SK-N-SH treated with all-trans-retinoic acid at 6 μM for 48 hours (cell line): ENCODE measurements around the gene GBP1.

ENCODE experiments used
- ARNTL ChIP-seq: fragments of 450-650 bp; formaldehyde crosslinking; IDR thresholded peaks from 2 replicates; pipeline ENCODE4 v1.5.0; 2020; ENCODE audit warnings: low read depth, mild to moderate bottlenecking, moderate library complexity, borderline replicate concordance
- BACH2 ChIP-seq: fragments of 250-450 bp; sonication (Bioruptor Pico); IDR thresholded peaks from 2 replicates; pipeline ENCODE4 v1.9.0; 2021; ENCODE audit warnings: mild to moderate bottlenecking, borderline replicate concordance
- CSDC2 ChIP-seq: fragments of 250-450 bp; sonication (Bioruptor Pico); IDR thresholded peaks from 2 replicates; pipeline ENCODE4 v1.5.0; 2020; ENCODE audit warnings: mild to moderate bottlenecking, moderate library complexity
- OSR1 ChIP-seq: fragments of 250-450 bp; sonication (Bioruptor Pico); IDR thresholded peaks from 2 replicates; pipeline ENCODE4 v1.8.0; 2022; ENCODE audit warnings: moderate library complexity, mild to moderate bottlenecking, inconsistent platforms
- PATZ1 ChIP-seq: fragments of 250-450 bp; sonication (Bioruptor Pico); IDR thresholded peaks from 2 replicates; pipeline ENCODE4 v1.8.0; 2020; ENCODE audit warnings: mild to moderate bottlenecking, moderate library complexity, borderline replicate concordance
- RARB ChIP-seq: fragments of 250-450 bp; sonication (Bioruptor Pico); IDR thresholded peaks from 2 replicates; pipeline ENCODE4 v1.8.0; 2021; ENCODE audit warnings: mild to moderate bottlenecking, moderate library complexity
- SNAI2 ChIP-seq: fragments of 250-450 bp; sonication (Bioruptor Pico); IDR thresholded peaks from 2 replicates; pipeline ENCODE4 v1.5.0; 2020; ENCODE audit warnings: mild to moderate bottlenecking, moderate library complexity
- TCF4 ChIP-seq: fragments of 250-450 bp; sonication (Bioruptor Pico); IDR thresholded peaks from 2 replicates; pipeline ENCODE4 v1.8.0; 2021; ENCODE audit warnings: mild to moderate bottlenecking, moderate library complexity, borderline replicate concordance
- TOX ChIP-seq: fragments of 250-450 bp; sonication (Bioruptor Pico); IDR thresholded peaks from 2 replicates; pipeline ENCODE4 v1.8.0; 2021; ENCODE audit warnings: mild to moderate bottlenecking, moderate library complexity, borderline replicate concordance
- ZFP3 ChIP-seq: fragments of 250-450 bp; sonication (Bioruptor Pico); IDR thresholded peaks from 2 replicates; pipeline ENCODE4 v1.5.0; 2020; ENCODE audit warnings: mild to moderate bottlenecking, moderate library complexity
- ZFP30 ChIP-seq: fragments of 450-650 bp; formaldehyde crosslinking; IDR thresholded peaks from 2 replicates; pipeline ENCODE4 v1.5.0; 2022; ENCODE audit warnings: mild to moderate bottlenecking, moderate library complexity
- ZNF70 ChIP-seq: fragments of 450-650 bp; formaldehyde crosslinking; IDR thresholded peaks from 2 replicates; pipeline ENCODE4 v1.5.0; 2020; ENCODE audit warnings: mild to moderate bottlenecking, moderate library complexity
- ZNF8 ChIP-seq: fragments of 450-650 bp; formaldehyde crosslinking; IDR thresholded peaks from 2 replicates; pipeline ENCODE4 v1.5.0; 2020; ENCODE audit warnings: mild to moderate bottlenecking, moderate library complexity
- TF ChIP-seq, protein P1 (sequence below): fragments of 250-450 bp; sonication (Bioruptor Pico); IDR thresholded peaks from 2 replicates; pipeline ENCODE4 v1.5.0; 2020; ENCODE audit warnings: mild to moderate bottlenecking, moderate library complexity

DNA sequence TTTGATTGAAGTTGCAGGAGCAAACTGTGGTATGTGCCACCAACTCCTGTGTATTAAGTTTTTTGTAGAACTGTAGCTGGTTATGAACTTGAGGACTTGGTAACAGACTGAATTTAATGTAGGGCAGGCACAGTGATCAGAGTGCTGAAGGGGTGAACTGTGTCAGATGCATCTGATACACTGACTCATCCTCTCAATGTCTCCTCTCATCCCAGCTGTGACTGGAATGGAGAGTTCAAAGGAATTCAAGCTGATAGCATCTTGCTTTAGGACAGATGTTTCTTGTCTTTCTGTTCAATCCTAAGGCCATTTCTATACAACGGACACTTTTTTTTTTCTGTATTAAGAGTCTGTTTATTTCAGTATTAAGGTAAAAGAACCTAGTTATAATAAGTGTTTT is 25.0 kb upstream of the GBP1 start:
- TF ChIP-seq ZFP3 (CRISPR knock-in tag): no peak
- TF ChIP-seq ARNTL: no peak
- TF ChIP-seq, protein P1, sequence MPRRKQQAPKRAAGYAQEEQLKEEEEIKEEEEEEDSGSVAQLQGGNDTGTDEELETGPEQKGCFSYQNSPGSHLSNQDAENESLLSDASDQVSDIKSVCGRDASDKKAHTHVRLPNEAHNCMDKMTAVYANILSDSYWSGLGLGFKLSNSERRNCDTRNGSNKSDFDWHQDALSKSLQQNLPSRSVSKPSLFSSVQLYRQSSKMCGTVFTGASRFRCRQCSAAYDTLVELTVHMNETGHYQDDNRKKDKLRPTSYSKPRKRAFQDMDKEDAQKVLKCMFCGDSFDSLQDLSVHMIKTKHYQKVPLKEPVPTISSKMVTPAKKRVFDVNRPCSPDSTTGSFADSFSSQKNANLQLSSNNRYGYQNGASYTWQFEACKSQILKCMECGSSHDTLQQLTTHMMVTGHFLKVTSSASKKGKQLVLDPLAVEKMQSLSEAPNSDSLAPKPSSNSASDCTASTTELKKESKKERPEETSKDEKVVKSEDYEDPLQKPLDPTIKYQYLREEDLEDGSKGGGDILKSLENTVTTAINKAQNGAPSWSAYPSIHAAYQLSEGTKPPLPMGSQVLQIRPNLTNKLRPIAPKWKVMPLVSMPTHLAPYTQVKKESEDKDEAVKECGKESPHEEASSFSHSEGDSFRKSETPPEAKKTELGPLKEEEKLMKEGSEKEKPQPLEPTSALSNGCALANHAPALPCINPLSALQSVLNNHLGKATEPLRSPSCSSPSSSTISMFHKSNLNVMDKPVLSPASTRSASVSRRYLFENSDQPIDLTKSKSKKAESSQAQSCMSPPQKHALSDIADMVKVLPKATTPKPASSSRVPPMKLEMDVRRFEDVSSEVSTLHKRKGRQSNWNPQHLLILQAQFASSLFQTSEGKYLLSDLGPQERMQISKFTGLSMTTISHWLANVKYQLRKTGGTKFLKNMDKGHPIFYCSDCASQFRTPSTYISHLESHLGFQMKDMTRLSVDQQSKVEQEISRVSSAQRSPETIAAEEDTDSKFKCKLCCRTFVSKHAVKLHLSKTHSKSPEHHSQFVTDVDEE (CRISPR knock-in tag): no peak
- no peak for TF ChIP-seq ZFP30
- no peak for TF ChIP-seq TCF4 (CRISPR knock-in tag)
- no peak for TF ChIP-seq RARB (CRISPR knock-in tag)
- no peak for TF ChIP-seq CSDC2 (CRISPR knock-in tag)
- TF ChIP-seq PATZ1 (CRISPR knock-in tag): no peak
- no peak for TF ChIP-seq BACH2 (CRISPR knock-in tag)
- TF ChIP-seq SNAI2 (CRISPR knock-in tag): no peak
- no peak for TF ChIP-seq OSR1 (CRISPR knock-in tag)
- no peak for TF ChIP-seq ZNF70
- TF ChIP-seq ZNF8 (CRISPR knock-in tag): no peak
- no peak for TF ChIP-seq TOX (CRISPR knock-in tag)
